ENCODE results near the gene RNF167. TPM values are rescaled to one million over a fixed set of nuclear protein-coding genes. Genes with fewer than 3 reads are reported as not detected.

RNF167 gene
- total RNA-seq, 1 experiment from 2014 or later, result 100.0 TPM

DNA sequence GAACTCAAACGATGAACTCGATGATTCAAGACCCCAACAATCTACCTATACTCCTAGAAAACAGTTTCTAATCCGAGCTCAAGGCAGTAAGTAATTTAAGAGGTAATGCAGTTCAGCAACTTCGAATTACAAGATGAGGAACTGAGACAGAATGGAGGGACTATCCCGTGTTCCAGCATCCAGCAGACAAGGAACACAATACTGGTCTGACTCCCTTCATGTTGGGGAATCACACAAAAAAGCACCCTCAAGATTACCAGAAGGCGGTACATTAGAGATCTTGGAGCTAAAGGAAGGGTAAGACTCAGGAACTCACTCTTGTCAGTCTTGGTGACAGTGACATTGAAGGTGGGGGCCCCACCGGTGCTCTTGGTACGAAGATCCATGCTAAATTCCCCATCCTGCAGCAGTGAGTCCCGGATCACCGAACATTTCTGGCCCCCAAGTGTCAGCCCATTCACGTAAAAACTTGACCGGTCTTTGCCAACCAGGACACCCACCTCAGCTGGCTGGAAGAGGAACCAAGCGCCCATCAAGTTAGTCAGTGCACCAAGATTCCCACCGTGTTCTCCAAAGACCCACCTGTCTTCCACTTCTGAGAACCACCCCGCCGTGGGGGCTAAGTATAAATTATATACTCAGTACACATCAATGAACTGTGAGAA is 6.4 kb downstream of the RNF167 start:
- Mint-ChIP-seq H3K4me1 (ENCODE audit: insufficient read depth, unreplicated experiment) (peaks cover 63% of the 10 kb centered on the region), H3K9me3 (ENCODE audit: unreplicated experiment) (no peaks in the 10 kb centered on the region), H3K27ac (ENCODE audit: low read depth, unreplicated experiment) (peak overlapping the region; percentile 93), H3K27me3 (ENCODE audit: insufficient read depth, unreplicated experiment) (no peaks in the 10 kb centered on the region), H3K4me3 (ENCODE audit: unreplicated experiment) (peak overlapping the region; percentile 74), H3K36me3 (ENCODE audit: insufficient read depth, unreplicated experiment) (peaks cover 56% of the 10 kb centered on the region)
- no peak for DNase-seq (ENCODE audit: unreplicated experiment)
- TSS peak; percentile 60 for BruUV-seq (replicated peaks)
- intact Hi-C loops (cut with micrococcal nuclease), result no loop called here
- POLR2A ChIA-PET, result interaction anchor here (0.7 to 21.5 kb wide), 10 partner anchors 12 to 236 kb away, joined by 3 to 639 read pairs (median 6); partner anchors contain the start of genes ARRB2, CAMTA2, INCA1 and KIF1C
- CTCF ChIA-PET, result interaction anchor here (0.6 to 1.7 kb wide), 5 partner anchors 37 to 251 kb away, joined by 3 to 5 read pairs (median 5); partner anchors contain the start of gene MED11
- TF ChIP-seq, protein P1, sequence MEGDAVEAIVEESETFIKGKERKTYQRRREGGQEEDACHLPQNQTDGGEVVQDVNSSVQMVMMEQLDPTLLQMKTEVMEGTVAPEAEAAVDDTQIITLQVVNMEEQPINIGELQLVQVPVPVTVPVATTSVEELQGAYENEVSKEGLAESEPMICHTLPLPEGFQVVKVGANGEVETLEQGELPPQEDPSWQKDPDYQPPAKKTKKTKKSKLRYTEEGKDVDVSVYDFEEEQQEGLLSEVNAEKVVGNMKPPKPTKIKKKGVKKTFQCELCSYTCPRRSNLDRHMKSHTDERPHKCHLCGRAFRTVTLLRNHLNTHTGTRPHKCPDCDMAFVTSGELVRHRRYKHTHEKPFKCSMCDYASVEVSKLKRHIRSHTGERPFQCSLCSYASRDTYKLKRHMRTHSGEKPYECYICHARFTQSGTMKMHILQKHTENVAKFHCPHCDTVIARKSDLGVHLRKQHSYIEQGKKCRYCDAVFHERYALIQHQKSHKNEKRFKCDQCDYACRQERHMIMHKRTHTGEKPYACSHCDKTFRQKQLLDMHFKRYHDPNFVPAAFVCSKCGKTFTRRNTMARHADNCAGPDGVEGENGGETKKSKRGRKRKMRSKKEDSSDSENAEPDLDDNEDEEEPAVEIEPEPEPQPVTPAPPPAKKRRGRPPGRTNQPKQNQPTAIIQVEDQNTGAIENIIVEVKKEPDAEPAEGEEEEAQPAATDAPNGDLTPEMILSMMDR (IDR thresholded peaks at IDR 0.05; ENCODE audit: unreplicated experiment), result no peak

DNA sequence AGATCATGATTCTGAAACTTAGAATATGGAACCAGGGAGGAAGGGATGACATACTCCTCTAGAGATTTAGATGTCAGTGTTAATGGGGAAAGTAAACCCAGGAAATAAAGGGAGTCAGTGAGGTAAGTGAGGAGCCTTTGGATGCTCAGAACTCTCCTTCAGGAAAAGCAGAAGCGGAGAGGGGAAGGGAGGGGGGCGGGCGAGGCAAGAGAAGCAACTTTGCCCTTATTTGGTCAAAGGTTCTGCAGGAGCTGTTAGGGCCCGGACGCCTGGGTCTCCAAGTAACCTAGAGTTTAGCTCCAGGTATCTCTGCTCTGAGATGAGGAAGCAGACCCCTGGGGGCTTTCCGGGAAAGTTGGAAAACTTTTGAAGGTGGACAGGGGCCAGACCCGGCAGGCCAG is 6.9 kb downstream of the RNF167 start:
- H3K27me3 Mint-ChIP-seq (ENCODE audit: insufficient read depth, unreplicated experiment), result no peaks in the 10 kb centered on the region
- no TSS peak for BruUV-seq (replicated peaks)
- ChIA-PET CTCF (no interaction called here), POLR2A (interaction anchor here (0.7 to 21.5 kb wide), 14 partner anchors 7 to 237 kb away, joined by 3 to 639 read pairs (median 6); partner anchors contain the start of genes ARRB2, CAMTA2, INCA1 and KIF1C)
- DNase-seq (ENCODE audit: unreplicated experiment), result peak; percentile 30
- peaks cover 57% of the 10 kb centered on the region for H3K4me1 Mint-ChIP-seq (ENCODE audit: insufficient read depth, unreplicated experiment)
- intact Hi-C loops (cut with micrococcal nuclease), result no loop called here
- TF ChIP-seq, protein P1 (IDR thresholded peaks at IDR 0.05; ENCODE audit: unreplicated experiment), result no peak
- H3K27ac Mint-ChIP-seq (ENCODE audit: low read depth, unreplicated experiment), result peak overlapping the region; percentile 93
- peaks cover 56% of the 10 kb centered on the region for H3K36me3 Mint-ChIP-seq (ENCODE audit: insufficient read depth, unreplicated experiment)
- H3K9me3 Mint-ChIP-seq (ENCODE audit: unreplicated experiment), result no peaks in the 10 kb centered on the region
- H3K4me3 Mint-ChIP-seq (ENCODE audit: unreplicated experiment), result peak overlapping the region; percentile 74

DNA sequence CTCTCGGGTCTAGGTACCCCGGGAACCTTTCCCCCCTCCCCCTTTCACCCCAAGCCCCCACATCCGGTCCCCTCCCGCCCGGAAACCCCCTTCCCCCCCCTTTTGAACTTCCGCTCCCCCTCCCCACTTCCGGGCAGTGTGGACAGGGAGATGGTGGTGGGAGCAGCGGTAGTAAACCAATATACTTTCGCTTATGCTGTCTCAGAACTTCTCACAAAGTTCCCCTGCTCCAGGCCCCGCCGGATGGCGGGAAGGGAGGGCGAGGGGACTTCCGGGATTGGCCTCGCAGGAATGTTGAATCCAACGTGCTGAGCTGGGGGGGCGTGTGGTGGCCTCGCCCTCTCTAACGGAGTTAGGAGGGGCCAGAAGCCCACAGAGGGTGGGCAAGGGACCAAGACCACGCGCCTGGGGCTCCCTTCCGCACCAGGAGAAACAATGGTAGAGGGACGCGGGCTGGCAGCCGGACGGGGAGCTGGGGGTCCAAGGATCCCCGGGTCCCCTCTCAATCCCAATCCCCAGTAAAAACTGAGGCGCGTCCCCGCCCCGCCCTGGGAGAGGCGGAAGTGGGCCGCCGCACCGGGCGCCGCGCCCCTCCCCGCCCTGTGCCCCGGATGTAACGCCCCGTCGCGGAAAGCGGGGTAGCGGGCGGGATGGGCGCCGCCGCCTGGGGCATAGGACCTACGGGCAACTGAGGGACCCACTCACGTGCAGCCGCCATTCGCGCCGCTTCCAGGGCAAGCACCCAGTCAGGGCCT is 7.5 kb downstream of the RNF167 start:
- ChIA-PET POLR2A (interaction anchor here (0.6 to 21.5 kb wide), 18 partner anchors 8 to 244 kb away, joined by 3 to 639 read pairs (median 4); partner anchors contain the start of genes CAMTA2, CHRNE, INCA1 and KIF1C), CTCF (interaction anchor here (0.6 kb wide), 3 partner anchors 20 to 556 kb away, joined by 3 to 4 read pairs (median 3); partner anchors contain the start of gene SPAG7)
- Mint-ChIP-seq H3K4me3 (ENCODE audit: unreplicated experiment) (peak overlapping the region; percentile 74), H3K9me3 (ENCODE audit: unreplicated experiment) (no peaks in the 10 kb centered on the region), H3K27ac (ENCODE audit: low read depth, unreplicated experiment) (peak overlapping the region; percentile 93), H3K4me1 (ENCODE audit: insufficient read depth, unreplicated experiment) (peaks cover 51% of the 10 kb centered on the region), H3K27me3 (ENCODE audit: insufficient read depth, unreplicated experiment) (no peaks in the 10 kb centered on the region), H3K36me3 (ENCODE audit: insufficient read depth, unreplicated experiment) (peaks cover 56% of the 10 kb centered on the region)
- DNase-seq (ENCODE audit: unreplicated experiment), result peak; percentile 35
- intact Hi-C loops (cut with micrococcal nuclease), result no loop called here
- TF ChIP-seq, protein P1 (IDR thresholded peaks at IDR 0.05; ENCODE audit: unreplicated experiment), result no peak
- BruUV-seq (replicated peaks), result no TSS peak
